Measurements from ENCODE around the gene INPP5D.

DNA sequence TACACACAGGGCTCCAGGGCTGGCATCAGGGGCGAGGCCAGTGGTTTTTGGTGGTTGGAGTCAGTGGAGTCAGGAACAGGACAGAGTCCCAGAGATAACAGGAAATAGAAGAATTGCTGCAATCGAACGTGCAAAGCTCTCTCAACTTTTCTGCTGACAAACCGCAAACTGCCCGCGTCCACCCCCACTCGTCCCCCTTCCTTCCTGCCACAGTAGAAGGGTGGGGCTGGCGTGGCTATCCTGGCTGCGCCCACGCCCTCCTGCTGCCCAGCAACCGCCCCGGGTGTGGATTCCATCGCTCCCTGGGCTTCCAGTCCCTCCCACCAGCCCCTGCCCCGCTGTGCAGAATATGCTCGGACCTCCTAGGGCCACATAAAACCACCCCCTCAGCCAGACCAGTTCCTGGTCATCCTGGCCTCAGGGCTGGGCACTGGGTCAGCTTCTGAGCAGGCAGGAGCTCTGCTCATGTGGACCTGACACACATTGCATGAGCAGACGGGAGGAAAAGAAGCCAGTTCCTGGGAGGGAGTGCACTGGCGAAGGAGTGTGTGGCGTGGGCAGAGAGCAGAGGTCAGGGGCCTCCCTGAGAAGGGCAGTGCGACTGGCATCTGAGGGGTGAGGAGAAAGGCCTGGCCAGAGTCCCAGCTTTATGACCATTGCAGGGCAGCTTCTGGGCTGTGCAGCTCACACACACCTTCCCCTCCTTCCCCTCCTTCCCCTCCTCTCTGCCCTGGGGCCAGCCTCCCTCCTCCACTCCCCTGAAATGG lies 105.9 kb downstream of the INPP5D start:
- TF ChIP-seq, protein P1, sequence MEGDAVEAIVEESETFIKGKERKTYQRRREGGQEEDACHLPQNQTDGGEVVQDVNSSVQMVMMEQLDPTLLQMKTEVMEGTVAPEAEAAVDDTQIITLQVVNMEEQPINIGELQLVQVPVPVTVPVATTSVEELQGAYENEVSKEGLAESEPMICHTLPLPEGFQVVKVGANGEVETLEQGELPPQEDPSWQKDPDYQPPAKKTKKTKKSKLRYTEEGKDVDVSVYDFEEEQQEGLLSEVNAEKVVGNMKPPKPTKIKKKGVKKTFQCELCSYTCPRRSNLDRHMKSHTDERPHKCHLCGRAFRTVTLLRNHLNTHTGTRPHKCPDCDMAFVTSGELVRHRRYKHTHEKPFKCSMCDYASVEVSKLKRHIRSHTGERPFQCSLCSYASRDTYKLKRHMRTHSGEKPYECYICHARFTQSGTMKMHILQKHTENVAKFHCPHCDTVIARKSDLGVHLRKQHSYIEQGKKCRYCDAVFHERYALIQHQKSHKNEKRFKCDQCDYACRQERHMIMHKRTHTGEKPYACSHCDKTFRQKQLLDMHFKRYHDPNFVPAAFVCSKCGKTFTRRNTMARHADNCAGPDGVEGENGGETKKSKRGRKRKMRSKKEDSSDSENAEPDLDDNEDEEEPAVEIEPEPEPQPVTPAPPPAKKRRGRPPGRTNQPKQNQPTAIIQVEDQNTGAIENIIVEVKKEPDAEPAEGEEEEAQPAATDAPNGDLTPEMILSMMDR (IDR thresholded peaks at IDR 0.05; ENCODE audit: low read depth, low read length): no peak
- no peak for TF ChIP-seq EZH2phosphoT487 (IDR thresholded peaks at IDR 0.05; ENCODE audit: low read depth)

All from OCI-LY3 (cell line).